DMS114 treated with DMSO at 0.1 percent for 48 hours (cell line): ENCODE results near the gene UBE2D1.

ENCODE experiments used
- DNase-seq: peaks from one replicate; lab custom pipeline; 2025; ENCODE audit not compliant: unreplicated experiment; lab: John Stamatoyannopoulos, UW

Gene UBE2D1

DNA sequence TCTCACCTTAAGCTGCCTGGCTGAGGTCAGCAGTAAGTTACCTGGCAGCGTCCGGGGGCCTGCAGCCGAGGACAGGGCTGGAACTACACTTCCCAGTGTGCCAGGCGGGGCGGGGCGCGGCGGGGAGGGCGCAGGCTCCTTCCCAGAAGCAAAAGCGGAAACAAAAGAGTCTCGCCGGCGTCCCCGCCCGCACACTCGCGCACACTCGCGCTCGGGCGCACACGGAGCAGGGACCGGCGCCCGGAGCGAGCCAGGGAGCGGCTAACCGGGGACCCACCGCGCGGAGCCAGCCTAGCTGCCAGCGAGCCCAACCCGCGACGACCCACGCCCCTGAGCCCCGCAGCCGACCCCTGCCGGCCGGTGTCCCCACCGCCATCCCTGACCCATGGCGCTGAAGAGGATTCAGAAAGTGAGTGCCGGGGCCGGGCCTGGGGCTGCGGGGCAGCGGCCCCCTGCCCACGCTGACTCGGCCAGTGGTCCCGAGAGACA, at the start of gene UBE2D1:
TSS of gene UBE2D1 (plus strand) at position 190 of the 489 bp plus-strand sequence. CDS start at position 386, 196 bp downstream.
- peak; percentile 63 for DNase-seq

- DNase-seq = peak; percentile 41
These were observed 43.1 kb upstream of the UBE2D1 start for GRCh38 chr10:58291538-58292174.

- no peak for DNase-seq
These were observed 40.8 kb upstream of the UBE2D1 start for GRCh38 chr10:58293989-58294388.

GRCh38 chr10:58299580-58299979, 35.2 kb upstream of the UBE2D1 start:
- peak; percentile 60 for DNase-seq

- no peak for DNase-seq
These were observed 34.1 kb upstream of the UBE2D1 start for GRCh38 chr10:58300676-58301075.

DNA sequence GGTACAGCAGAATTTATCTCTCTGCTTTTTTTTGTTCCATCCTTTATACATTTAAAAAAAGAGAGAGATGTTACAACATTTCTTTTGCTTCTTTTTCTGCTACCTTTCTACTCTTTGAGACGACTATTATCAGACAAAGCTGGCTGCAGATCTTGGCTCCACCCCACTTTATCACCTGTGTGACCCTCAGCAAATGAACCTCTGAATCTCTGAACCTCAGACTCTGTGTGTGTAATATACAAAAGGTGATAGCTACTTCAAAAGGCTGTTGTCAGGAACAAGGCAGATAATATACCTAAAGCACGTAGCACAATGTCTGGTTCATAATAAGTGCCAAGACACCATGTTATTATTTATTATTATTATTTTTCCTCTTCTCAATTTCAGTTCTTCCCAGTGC, 32.6 kb upstream of the UBE2D1 start:
- DNase-seq = no peak

DNA sequence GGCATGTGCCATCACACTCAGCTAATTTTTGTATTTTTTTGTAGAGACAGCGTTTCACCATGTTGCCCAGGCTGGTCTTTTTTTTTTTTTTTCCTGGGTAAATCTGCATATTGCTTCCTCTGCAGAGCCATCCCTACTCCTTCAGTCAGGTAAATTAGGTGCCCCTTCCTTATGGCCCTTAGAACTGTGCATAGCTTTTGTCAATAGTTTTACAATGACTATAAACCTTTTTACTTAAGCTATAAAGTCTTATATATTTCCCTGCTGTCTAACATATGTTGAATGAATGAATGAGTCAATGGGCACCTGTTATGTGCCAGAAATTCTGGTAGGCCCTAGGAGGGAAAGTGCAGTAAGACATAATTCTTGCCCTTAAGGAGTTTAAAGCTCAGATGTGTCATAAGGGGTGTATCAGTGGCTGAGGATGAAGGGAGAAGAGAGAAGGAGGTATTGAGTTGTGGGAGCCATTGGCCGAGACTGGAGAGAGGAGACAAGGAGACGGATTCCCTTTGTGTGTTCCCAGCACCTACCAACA, 30.6 kb upstream of the UBE2D1 start:
- DNase-seq = no peak

DNA sequence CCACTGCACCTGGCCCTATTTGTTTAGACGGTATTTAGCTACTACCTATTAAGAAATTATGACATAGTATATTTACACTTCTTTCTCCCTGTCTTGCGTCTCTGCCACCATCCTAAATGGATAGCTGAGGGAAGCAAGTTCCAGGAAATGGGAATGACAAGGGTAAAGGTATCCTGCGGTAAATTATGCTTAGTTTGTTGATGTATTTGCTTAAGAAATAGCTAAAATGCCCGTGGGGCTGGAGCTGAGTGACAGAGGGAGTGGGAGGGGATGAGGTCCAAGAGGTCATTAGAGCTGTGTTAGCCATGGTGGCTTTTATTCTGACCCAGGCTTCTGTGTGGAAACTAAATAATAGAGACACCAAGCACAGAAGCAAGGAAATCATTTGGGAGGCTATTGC, 29.0 kb upstream of the UBE2D1 start:
- no peak for DNase-seq

- DNase-seq = no peak
These were observed 27.1 kb upstream of the UBE2D1 start for GRCh38 chr10:58307676-58308075.

GRCh38 chr10:58311026-58311425, 23.8 kb upstream of the UBE2D1 start:
- no peak for DNase-seq

- no peak for DNase-seq
These were observed 17.9 kb upstream of the UBE2D1 start for GRCh38 chr10:58316874-58317273.

DNA sequence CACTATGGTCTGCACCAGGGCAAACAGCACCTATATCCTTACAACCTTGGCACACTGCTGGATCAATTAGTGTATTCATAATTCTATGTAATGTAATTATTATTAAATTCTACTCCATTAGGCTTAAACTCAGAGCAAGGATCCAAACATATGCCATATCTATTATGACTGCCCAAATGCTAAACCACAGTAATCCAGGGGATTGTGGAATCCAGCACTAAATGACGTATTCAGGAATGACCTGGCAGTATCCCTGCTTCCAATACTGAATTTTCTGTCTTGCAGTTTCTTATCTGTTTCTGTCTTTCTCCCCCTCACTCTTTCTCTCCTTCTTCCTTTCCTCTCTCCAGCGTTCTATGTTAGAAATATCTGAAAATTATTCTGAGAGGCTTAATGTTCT, 16.5 kb upstream of the UBE2D1 start:
- no peak for DNase-seq

- DNase-seq = no peak
These were observed 15.2 kb upstream of the UBE2D1 start for GRCh38 chr10:58319599-58319998.

DNA sequence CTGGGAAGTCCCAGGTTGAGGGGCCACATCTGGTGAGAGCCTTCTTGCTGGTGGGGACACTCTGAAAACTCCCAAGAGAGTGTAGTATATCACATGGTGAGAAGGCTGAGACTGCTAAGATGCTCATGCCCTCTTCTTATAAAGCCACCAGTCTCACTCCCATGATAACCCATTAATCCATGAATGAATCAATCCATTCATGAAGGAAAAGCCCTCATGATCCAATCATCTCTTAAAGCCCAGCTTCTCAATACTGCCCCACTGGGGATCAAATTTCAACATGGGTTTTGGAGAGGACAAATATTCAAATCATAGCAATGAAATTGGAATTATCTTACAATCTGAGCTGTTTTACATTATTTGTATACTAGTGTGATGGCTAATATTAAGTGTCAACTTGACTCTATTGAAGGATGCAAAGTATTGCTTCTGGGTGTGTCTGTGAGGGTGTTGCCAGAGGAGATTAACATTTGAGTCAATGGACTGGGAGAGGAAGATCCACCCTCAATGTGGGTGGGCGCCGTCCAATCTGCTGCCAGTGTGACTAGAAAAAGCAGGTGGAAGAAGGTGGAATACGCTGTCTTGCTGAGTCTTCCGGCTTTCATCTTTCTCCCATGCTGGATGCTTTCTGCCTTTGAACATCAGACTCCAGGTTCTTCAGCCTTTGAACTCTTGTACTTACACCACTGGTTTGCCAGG, 14.3 kb upstream of the UBE2D1 start:
- DNase-seq = no peak

GRCh38 chr10:58322072-58322834, 12.6 kb upstream of the UBE2D1 start:
- DNase-seq = no peak

DNA sequence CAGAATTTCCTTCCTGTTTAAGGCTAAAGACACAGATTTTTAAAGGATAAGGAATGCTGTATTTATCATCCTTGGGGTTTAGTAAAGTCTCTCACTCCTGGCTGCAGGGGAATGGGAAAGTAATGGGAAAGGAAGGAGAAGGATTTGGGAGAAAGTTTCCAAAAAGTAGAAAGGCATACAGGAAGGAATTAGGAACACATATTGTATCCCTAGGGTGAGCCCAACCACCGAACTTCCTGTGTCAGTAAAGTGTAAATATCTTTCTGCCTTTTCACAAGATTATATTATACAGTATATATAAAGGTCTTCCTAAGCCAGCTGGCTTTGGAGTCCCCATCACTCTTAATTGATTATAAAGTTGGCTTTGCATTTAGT, 12.0 kb upstream of the UBE2D1 start:
- DNase-seq = no peak

DNA sequence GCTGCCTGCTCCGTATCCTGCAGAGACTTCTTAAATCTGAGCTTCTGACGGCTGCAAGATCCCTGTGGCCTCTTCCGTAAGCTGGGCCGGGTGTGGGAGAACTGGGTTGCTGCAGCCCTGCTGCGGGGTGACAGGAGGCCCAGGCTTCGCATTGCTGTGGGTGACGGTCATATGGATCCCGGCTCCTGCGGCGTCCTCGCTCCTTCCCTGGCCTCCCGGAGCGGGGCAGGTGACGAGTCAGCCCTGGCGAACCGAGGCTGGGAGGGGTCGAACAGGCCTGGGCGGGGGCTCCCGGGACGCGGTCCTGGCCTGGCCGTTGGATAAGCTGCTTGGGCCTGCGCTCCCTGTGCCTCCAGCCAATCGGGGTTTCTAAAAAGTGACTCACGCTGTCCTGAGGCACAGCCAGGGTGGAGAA, 7.8 kb upstream of the UBE2D1 start:
- no peak for DNase-seq

GRCh38 chr10:58328233-58328632, 6.6 kb upstream of the UBE2D1 start:
- no peak for DNase-seq

GRCh38 chr10:58330431-58330830, 4.4 kb upstream of the UBE2D1 start:
- no peak for DNase-seq

DNA sequence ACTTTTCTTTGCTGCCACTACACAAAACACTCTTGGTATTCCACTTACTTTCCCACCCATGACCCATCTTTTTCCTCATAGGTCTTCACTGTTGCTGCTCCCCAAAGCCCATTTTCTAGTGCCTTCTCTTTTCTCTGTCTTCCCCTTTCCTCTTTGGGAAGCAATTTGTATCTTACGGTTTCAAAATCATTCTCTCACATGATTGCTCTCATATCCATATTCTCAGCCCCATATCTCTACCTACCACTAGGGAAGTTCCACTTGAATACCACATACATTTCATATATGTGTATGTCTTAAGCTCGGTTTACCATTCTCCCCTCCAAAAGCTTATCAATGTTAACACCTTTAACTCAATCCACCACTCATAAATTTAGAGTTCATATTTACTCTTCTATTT, 3.2 kb upstream of the UBE2D1 start:
- no peak for DNase-seq

- DNase-seq = no peak
These were observed 650 bp downstream of the UBE2D1 start for GRCh38 chr10:58335306-58336005.
